Natural killer cell (primary cell): ENCODE measurements around the gene EVI5. TPM values are rescaled to one million over a fixed set of nuclear protein-coding genes. Genes with fewer than 3 reads are reported as not detected.

Experiments used
- ATAC-seq, 3 donors: fragments of 150-1000 bp in 2 of 3; fragments of 200-7000 bp in 1 of 3; cut with Tn5 transposase; 1 replicate in 1 of 3; 2 replicates in 2 of 3; pipeline ENCODE4 v1.10.0; 2021; ENCODE audit warnings: mild to moderate bottlenecking in 2 of 3, moderate library complexity in 2 of 3
- DNase-seq, 2 donors: peaks; one replicate each; pipeline versions ENCODE4 v3.0.0 to v3.0.0-alpha.2; 2013 to 2021; ENCODE audit warnings: mixed read lengths in 1 of 2
- H3K27ac ChIP-seq: one replicate; pipeline ENCODE4 v1.5.1; 2013; ENCODE audit warnings: mild to moderate bottlenecking, low read length
- H3K27me3 ChIP-seq: one replicate; pipeline ENCODE4 v1.6.1; 2013; ENCODE audit warnings: low read length; ENCODE audit not compliant: control insufficient read depth, insufficient read depth
- H3K36me3 ChIP-seq: one replicate; pipeline ENCODE4 v1.6.1; 2013; ENCODE audit warnings: low read length; ENCODE audit not compliant: control insufficient read depth, insufficient read depth
- H3K4me1 ChIP-seq: one replicate; pipeline ENCODE4 v1.6.1; 2013; ENCODE audit warnings: low read length; ENCODE audit not compliant: control insufficient read depth, insufficient read depth
- H3K4me3 ChIP-seq: one replicate; pipeline ENCODE4 v1.5.1; 2013; ENCODE audit warnings: low read length
- H3K9me3 ChIP-seq: one replicate; pipeline ENCODE4 v1.6.1; 2013; ENCODE audit warnings: low read length; ENCODE audit not compliant: control insufficient read depth, insufficient read depth
- H3K27ac Mint-ChIP-seq, 2 donors: one replicate each; pipeline ENCODE4 v1.8.0; 2022; ENCODE audit warnings: mild to moderate bottlenecking in 2 of 2, mixed read lengths in 2 of 2, moderate library complexity in 1 of 2
- H3K27me3 Mint-ChIP-seq, 2 donors: one replicate each; pipeline ENCODE4 v1.8.0; 2022; ENCODE audit warnings: low read depth in 2 of 2, mixed read lengths in 2 of 2
- H3K36me3 Mint-ChIP-seq: one replicate; pipeline ENCODE4 v1.8.0; 2022; ENCODE audit warnings: mixed read lengths
- H3K4me1 Mint-ChIP-seq, 2 donors: one replicate each; pipeline ENCODE4 v1.8.0; 2022; ENCODE audit warnings: mixed read lengths in 2 of 2
- H3K4me3 Mint-ChIP-seq: one replicate; pipeline ENCODE4 v1.8.0; 2022; ENCODE audit warnings: mild to moderate bottlenecking, moderate library complexity, mixed read lengths
- H3K9me3 Mint-ChIP-seq, 2 donors: one replicate each; pipeline ENCODE4 v1.8.0; 2022; ENCODE audit warnings: mixed read lengths in 2 of 2
- CTCF ChIP-seq: fragments of 200-600 bp; IDR thresholded peaks from one replicate; pipeline ENCODE4 v1.8.0; 2022; ENCODE audit warnings: antibody characterized with exemption
- WGBS: methylation state at CpG from one replicate; pipeline ENCODE4 v1.1.7; 2013; ENCODE audit warnings: missing lambda C conversion rate; ENCODE audit not compliant: insufficient coverage; 5-methylcytosine and 5-hydroxymethylcytosine counted together
- intact Hi-C: fragments of 100-400 bp; cut with micrococcal nuclease; formaldehyde crosslinking; loops from one replicate; pipeline ENCODE4 v1.14.2; 2022
- total RNA-seq, 4 donors: library from RNA; stranded (reverse); fragments of 120-200 nt in 1 of 4; gene quantifications; one replicate each; pipeline versions ENCODE4 v1.2.3 to v1.2.4, GENCODE V29; 2013 to 2022

EVI5 gene
- total RNA-seq, 3 donors from 2014 or later (not counting 1 experiment from before 2014, with no cell fraction given): 3.9 to 6.0 (median 5.5) TPM

- no peaks in the 10 kb centered on the region for H3K4me1 Mint-ChIP-seq
- Histone ChIP-seq H3K27ac (no peak overlapping the region), H3K4me1 (no peaks in the 10 kb centered on the region), H3K9me3 (no peaks in the 10 kb centered on the region), H3K4me3 (no peak overlapping the region), H3K36me3 (no peaks in the 10 kb centered on the region), H3K27me3 (no peaks in the 10 kb centered on the region)
- TF ChIP-seq CTCF: no peak
- no peak overlapping the region for H3K4me3 Mint-ChIP-seq
- DNase-seq (no peak), ATAC-seq (no peak)
- H3K9me3 Mint-ChIP-seq: no peaks in the 10 kb centered on the region
- H3K36me3 Mint-ChIP-seq: no peaks in the 10 kb centered on the region
- intact Hi-C loops: no loop called here
- H3K27ac Mint-ChIP-seq: no peak overlapping the region
- H3K27me3 Mint-ChIP-seq: no peaks in the 10 kb centered on the region
- WGBS: 100% methylated on average over 3 of the region's 3 CpGs
Measured at GRCh38 chr1:92575123-92575522, 209.8 kb downstream of the EVI5 start.

- Histone ChIP-seq H3K27me3 (no peaks in the 10 kb centered on the region), H3K27ac (no peak overlapping the region), H3K9me3 (no peaks in the 10 kb centered on the region), H3K36me3 (no peaks in the 10 kb centered on the region), H3K4me1 (no peaks in the 10 kb centered on the region), H3K4me3 (no peak overlapping the region)
- Mint-ChIP-seq H3K4me3 (no peak overlapping the region), H3K27me3 (no peaks in the 10 kb centered on the region), H3K36me3 (no peaks in the 10 kb centered on the region), H3K27ac (no peak overlapping the region), H3K4me1 (no peaks in the 10 kb centered on the region), H3K9me3 (no peaks in the 10 kb centered on the region)
- intact Hi-C loops: no loop called here
- no CpG with 5 or more reads among the region's 2 CpGs for WGBS
- DNase-seq (no peak), ATAC-seq (no peak)
- TF ChIP-seq CTCF: no peak
Measured at GRCh38 chr1:92572520-92572919, 212.4 kb downstream of the EVI5 start.

- H3K27me3 ChIP-seq: no peaks in the 10 kb centered on the region
- no peaks in the 10 kb centered on the region for H3K36me3 Mint-ChIP-seq
- H3K4me3 Mint-ChIP-seq: no peak overlapping the region
- no peak overlapping the region for H3K4me3 ChIP-seq
- intact Hi-C loops: no loop called here
- H3K27ac Mint-ChIP-seq: no peak overlapping the region
- DNase-seq (no peak), ATAC-seq (no peak)
- H3K9me3 ChIP-seq: no peaks in the 10 kb centered on the region
- H3K27ac ChIP-seq: no peak overlapping the region
- H3K9me3 Mint-ChIP-seq: no peaks in the 10 kb centered on the region
- no peak for TF ChIP-seq CTCF
- H3K36me3 ChIP-seq: no peaks in the 10 kb centered on the region
- no peaks in the 10 kb centered on the region for H3K4me1 ChIP-seq
- no peaks in the 10 kb centered on the region for H3K27me3 Mint-ChIP-seq
- WGBS: no CpG with 5 or more reads among the region's 2 CpGs
- H3K4me1 Mint-ChIP-seq: no peaks in the 10 kb centered on the region
Measured at GRCh38 chr1:92571578-92571977, 213.3 kb downstream of the EVI5 start.

- H3K27ac Mint-ChIP-seq: no peak overlapping the region
- TF ChIP-seq CTCF: no peak
- H3K36me3 Mint-ChIP-seq: no peaks in the 10 kb centered on the region
- no peak overlapping the region for H3K27ac ChIP-seq
- no peaks in the 10 kb centered on the region for H3K27me3 Mint-ChIP-seq
- H3K4me1 ChIP-seq: no peaks in the 10 kb centered on the region
- intact Hi-C loops: no loop called here
- H3K27me3 ChIP-seq: no peaks in the 10 kb centered on the region
- H3K36me3 ChIP-seq: no peaks in the 10 kb centered on the region
- no peaks in the 10 kb centered on the region for H3K9me3 Mint-ChIP-seq
- no peak overlapping the region for H3K4me3 ChIP-seq
- no peaks in the 10 kb centered on the region for H3K9me3 ChIP-seq
- no peak for DNase-seq
- WGBS: no CpG with 5 or more reads among the region's 1 CpG
- H3K4me3 Mint-ChIP-seq: no peak overlapping the region
- no peak for ATAC-seq
- H3K4me1 Mint-ChIP-seq: peaks cover 0 to 6% of the 10 kb centered on the region in 2 donors
Measured at GRCh38 chr1:92567211-92567868, 217.6 kb downstream of the EVI5 start.
